Measurements from ENCODE around the gene OR2T34. TPM values are rescaled to one million over a fixed set of nuclear protein-coding genes. Genes with fewer than 3 reads are reported as not detected.

Gene OR2T34
- total and polyA plus RNA-seq, 4 donors = not detected

Small RNA genes within 50 kb of the gene (small RNA-seq; reads per million reads assigned to genes)
- gene RF00019 = not detected

Other genes with a start within 250 kb of the OR2T34 start
- not detected for gene OR14C36, start 226.0 kb downstream of the OR2T34 start, total RNA-seq
- not detected for gene OR14C36, start 226.0 kb downstream of the OR2T34 start, polyA plus RNA-seq
- not detected for gene OR2T4, start 213.1 kb downstream of the OR2T34 start, total RNA-seq
- not detected for gene OR2T4, start 213.1 kb downstream of the OR2T34 start, polyA plus RNA-seq
- gene OR2T6, start 199.0 kb downstream of the OR2T34 start, total RNA-seq = not detected
- not detected for gene OR2T6, start 199.0 kb downstream of the OR2T34 start, polyA plus RNA-seq
- not detected for gene OR2T1, start 171.7 kb downstream of the OR2T34 start, total RNA-seq
- not detected for gene OR2T1, start 171.7 kb downstream of the OR2T34 start, polyA plus RNA-seq
- not detected for gene OR2T2, start 129.1 kb downstream of the OR2T34 start, total RNA-seq
- gene OR2T2, start 129.1 kb downstream of the OR2T34 start, polyA plus RNA-seq = not detected
- not detected for gene OR2T3, start 101.4 kb downstream of the OR2T34 start, total RNA-seq
- not detected for gene OR2T3, start 101.4 kb downstream of the OR2T34 start, polyA plus RNA-seq
- not detected for gene OR2T5, start 86.2 kb downstream of the OR2T34 start, total RNA-seq
- gene OR2T5, start 86.2 kb downstream of the OR2T34 start, polyA plus RNA-seq = not detected
- not detected for gene OR2G6, start 66.7 kb downstream of the OR2T34 start, total RNA-seq
- gene OR2G6, start 66.7 kb downstream of the OR2T34 start, polyA plus RNA-seq = not detected
- gene OR2T29, start 12.0 kb downstream of the OR2T34 start, total RNA-seq = not detected
- not detected for gene OR2T29, start 12.0 kb downstream of the OR2T34 start, polyA plus RNA-seq
- not detected for gene OR2T10, start 22.9 kb upstream of the OR2T34 start, total RNA-seq
- not detected for gene OR2T10, start 22.9 kb upstream of the OR2T34 start, polyA plus RNA-seq
- gene OR2T11, start 60.3 kb upstream of the OR2T34 start, total RNA-seq = not detected
- gene OR2T11, start 60.3 kb upstream of the OR2T34 start, polyA plus RNA-seq = not detected
- not detected for gene OR2T35, start 70.5 kb upstream of the OR2T34 start, total RNA-seq
- not detected for gene OR2T35, start 70.5 kb upstream of the OR2T34 start, polyA plus RNA-seq
- gene OR2T27, start 80.8 kb upstream of the OR2T34 start, total RNA-seq = not detected
- not detected for gene OR2T27, start 80.8 kb upstream of the OR2T34 start, polyA plus RNA-seq
- gene OR14I1, start 128.0 kb upstream of the OR2T34 start, total RNA-seq = not detected
- not detected for gene OR14I1, start 128.0 kb upstream of the OR2T34 start, polyA plus RNA-seq
- not detected for gene LYPD8, start 181.0 kb upstream of the OR2T34 start, total RNA-seq
- gene LYPD8, start 181.0 kb upstream of the OR2T34 start, polyA plus RNA-seq = not detected